Right atrium auricular region (tissue), 2 donors: ENCODE data around the gene STAT4. TPM values are rescaled to one million over a fixed set of nuclear protein-coding genes. Genes with fewer than 3 reads are reported as not detected.

Source experiments
- DNase-seq: peaks from one replicate; pipeline ENCODE4 v3.0.0-alpha.2; 2019; ENCODE audit warnings: low spot score
- H3K27ac ChIP-seq, 2 donors: fragments of 200-600 bp; sonication (generic); 1 replicate in 1 of 2; 2 replicates in 1 of 2; pipeline ENCODE4 v1.5.1; 2016 to 2019
- H3K27me3 ChIP-seq, 2 donors: fragments of 200-600 bp; sonication (generic); one replicate each; pipeline versions ENCODE4 v1.5.1 to v1.6.0; 2017 to 2019
- H3K36me3 ChIP-seq: fragments of 200-600 bp; sonication (generic); one replicate; pipeline ENCODE4 v1.5.1; 2016
- H3K4me1 ChIP-seq, 2 donors: fragments of 200-600 bp; sonication (generic); one replicate each; pipeline versions ENCODE4 v1.5.1 to v1.6.0; 2017 to 2019
- H3K4me3 ChIP-seq, 2 donors: fragments of 200-600 bp; sonication (generic); 1 replicate in 1 of 2; 2 replicates in 1 of 2; pipeline ENCODE4 v1.5.1; 2017 to 2019; ENCODE audit warnings: mild to moderate bottlenecking in 1 of 2, moderate library complexity in 1 of 2
- H3K9me3 ChIP-seq, 2 donors: fragments of 200-600 bp; sonication (generic); one replicate each; pipeline ENCODE4 v1.5.1; 2019
- CTCF ChIP-seq, 2 donors: fragments of 200-600 bp; sonication (generic); IDR thresholded peaks; one replicate each; pipeline ENCODE4 v1.5.1; 2019; ENCODE audit warnings: antibody characterized with exemption in 2 of 2
- total RNA-seq, 2 donors: library from RNA; depleted of rRNA; stranded (reverse); fragments of >200 nt; gene quantifications; one replicate each; pipeline ENCODE4 v1.1.0, GENCODE V29; 2016

STAT4 gene
- total RNA-seq, 2 donors from 2014 or later, result 15.2 to 27.3 TPM

- TF ChIP-seq CTCF (IDR thresholded peaks at IDR 0.05), result no peak
- Histone ChIP-seq H3K9me3 (no peaks in the 10 kb centered on the region), H3K36me3 (no peaks in the 10 kb centered on the region), H3K4me1 (no peaks in the 10 kb centered on the region), H3K4me3 (no peak overlapping the region), H3K27me3 (no peaks in the 10 kb centered on the region), H3K27ac (no peak overlapping the region)
- DNase-seq, result no peak
These were observed 33.7 kb upstream of the STAT4 start for GRCh38 chr2:191184457-191184856.

GRCh38 chr2:191183516-191183915, 32.7 kb upstream of the STAT4 start:
- TF ChIP-seq CTCF (IDR thresholded peaks at IDR 0.05), result no peak
- H3K4me1 ChIP-seq, result no peaks in the 10 kb centered on the region

GRCh38 chr2:191183081-191183480, 32.3 kb upstream of the STAT4 start:
- Histone ChIP-seq H3K27me3 (no peaks in the 10 kb centered on the region), H3K4me3 (no peak overlapping the region), H3K27ac (no peak overlapping the region), H3K4me1 (no peaks in the 10 kb centered on the region), H3K9me3 (no peaks in the 10 kb centered on the region), H3K36me3 (no peaks in the 10 kb centered on the region)
- TF ChIP-seq CTCF (IDR thresholded peaks at IDR 0.05), result no peak
- DNase-seq, result no peak

More at GRCh38 chr2:191183516-191183915, 32.7 kb upstream of the STAT4 start:
- no peaks in the 10 kb centered on the region for H3K9me3 ChIP-seq
- no peaks in the 10 kb centered on the region for H3K27me3 ChIP-seq
- H3K4me3 ChIP-seq, result no peak overlapping the region
- no peak for DNase-seq
- no peaks in the 10 kb centered on the region for H3K36me3 ChIP-seq
- no peak overlapping the region for H3K27ac ChIP-seq

GRCh38 chr2:191180713-191181112, 29.9 kb upstream of the STAT4 start:
- no peak for DNase-seq
- no peaks in the 10 kb centered on the region for H3K27me3 ChIP-seq
- no peaks in the 10 kb centered on the region for H3K36me3 ChIP-seq
- no peak for TF ChIP-seq CTCF (IDR thresholded peaks at IDR 0.05)
- no peak overlapping the region for H3K27ac ChIP-seq
- no peak overlapping the region for H3K4me3 ChIP-seq
- H3K9me3 ChIP-seq, result no peaks in the 10 kb centered on the region
- no peaks in the 10 kb centered on the region for H3K4me1 ChIP-seq

- H3K27ac ChIP-seq, result no peak overlapping the region
- no peak overlapping the region for H3K4me3 ChIP-seq
- H3K27me3 ChIP-seq, result no peaks in the 10 kb centered on the region
- no peaks in the 10 kb centered on the region for H3K36me3 ChIP-seq
- TF ChIP-seq CTCF (IDR thresholded peaks at IDR 0.05), result no peak
- no peaks in the 10 kb centered on the region for H3K9me3 ChIP-seq
- DNase-seq, result no peak
- no peaks in the 10 kb centered on the region for H3K4me1 ChIP-seq
These were observed 29.5 kb upstream of the STAT4 start for GRCh38 chr2:191180276-191180675.

GRCh38 chr2:191178806-191179514, 28.2 kb upstream of the STAT4 start:
- H3K36me3 ChIP-seq, result no peaks in the 10 kb centered on the region
- no peak overlapping the region for H3K4me3 ChIP-seq
- no peaks in the 10 kb centered on the region for H3K4me1 ChIP-seq
- H3K27ac ChIP-seq, result no peak overlapping the region
- peak; percentile 89 for DNase-seq
- no peaks in the 10 kb centered on the region for H3K9me3 ChIP-seq
- TF ChIP-seq CTCF (IDR thresholded peaks at IDR 0.05), result no peak
- no peaks in the 10 kb centered on the region for H3K27me3 ChIP-seq
